ENCODE results near the gene EFL1. TPM values are rescaled to one million over a fixed set of nuclear protein-coding genes. Genes with fewer than 3 reads are reported as not detected.
"Not testable (repeated sequence)": the region's sequence is repeated elsewhere in the genome, so short reads cannot be mapped to it uniquely, and the experiment has no call there.

The EFL1 gene
- total RNA-seq, 1 donor from 2014 or later = 26.6 TPM

DNA sequence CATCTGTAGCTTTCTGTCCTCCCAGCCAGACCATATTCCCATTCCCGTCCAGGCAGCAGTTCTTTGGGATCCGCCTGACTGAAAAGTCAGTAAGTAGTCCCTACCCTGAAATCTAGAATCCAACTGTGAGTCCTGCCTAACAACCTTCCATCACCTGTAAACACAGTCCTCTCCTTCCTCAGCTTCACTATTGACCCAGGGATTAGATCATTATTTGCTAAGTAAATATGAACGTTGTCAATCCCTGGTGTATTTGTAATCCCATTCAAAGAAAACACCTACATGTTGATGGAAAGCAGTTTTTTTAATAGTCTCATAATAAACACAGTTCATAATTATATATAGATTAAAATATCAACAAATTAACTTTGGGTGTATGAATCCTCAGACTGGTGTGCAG is 816 bp upstream of the EFL1 start:
- Mint-ChIP-seq H3K27me3 (ENCODE audit: low read depth) (no peaks in the 10 kb centered on the region), H3K36me3 (ENCODE audit: low read depth) (peaks cover 18% of the 10 kb centered on the region), H3K9me3 (no peaks in the 10 kb centered on the region), H3K4me1 (ENCODE audit: low read depth) (peaks cover 21% of the 10 kb centered on the region), H3K27ac (no peak overlapping the region), H3K4me3 (ENCODE audit: low read depth) (peak overlapping the region; percentile 93)
- no peak for DNase-seq (ENCODE audit: low spot score)
- intact Hi-C loops (cut with micrococcal nuclease) = no loop called here

- intact Hi-C loops (cut with micrococcal nuclease); H3K9me3 Mint-ChIP-seq; H3K27me3 Mint-ChIP-seq (ENCODE audit: low read depth): not testable (repeated sequence)
- Mint-ChIP-seq H3K4me3 (ENCODE audit: low read depth) (peak overlapping the region; percentile 93), H3K4me1 (ENCODE audit: low read depth) (peaks cover 21% of the 10 kb centered on the region), H3K27ac (peak overlapping the region; percentile 92), H3K36me3 (ENCODE audit: low read depth) (peaks cover 30% of the 10 kb centered on the region)
- peak; percentile 22 for DNase-seq (ENCODE audit: low spot score)
Observed at GRCh38 chr15:82261566-82262421, 740 bp downstream of the EFL1 start.

- H3K27me3 Mint-ChIP-seq (ENCODE audit: low read depth); H3K4me3 Mint-ChIP-seq (ENCODE audit: low read depth); intact Hi-C loops (cut with micrococcal nuclease); H3K27ac Mint-ChIP-seq; DNase-seq (ENCODE audit: low spot score); H3K9me3 Mint-ChIP-seq: not testable (repeated sequence)
- H3K36me3 Mint-ChIP-seq (ENCODE audit: low read depth) = peaks cover 28% of the 10 kb centered on the region
- peaks cover 10% of the 10 kb centered on the region for H3K4me1 Mint-ChIP-seq (ENCODE audit: low read depth)
Observed at GRCh38 chr15:82248261-82248660, 14.3 kb downstream of the EFL1 start.

GRCh38 chr15:82245956-82246355 is 16.6 kb downstream of the EFL1 start:
- H3K27me3 Mint-ChIP-seq (ENCODE audit: low read depth); intact Hi-C loops (cut with micrococcal nuclease); DNase-seq (ENCODE audit: low spot score): not testable (repeated sequence)

GRCh38 chr15:82243644-82244043 is 18.9 kb downstream of the EFL1 start:
- intact Hi-C loops (cut with micrococcal nuclease); DNase-seq (ENCODE audit: low spot score); H3K27me3 Mint-ChIP-seq (ENCODE audit: low read depth); H3K27ac Mint-ChIP-seq; H3K4me3 Mint-ChIP-seq (ENCODE audit: low read depth); H3K9me3 Mint-ChIP-seq: not testable (repeated sequence)
- peaks cover 41% of the 10 kb centered on the region for H3K36me3 Mint-ChIP-seq (ENCODE audit: low read depth)
- peaks cover 15% of the 10 kb centered on the region for H3K4me1 Mint-ChIP-seq (ENCODE audit: low read depth)

More at GRCh38 chr15:82245956-82246355, 16.6 kb downstream of the EFL1 start:
- not testable (repeated sequence) for H3K4me3 Mint-ChIP-seq (ENCODE audit: low read depth); H3K27ac Mint-ChIP-seq; H3K9me3 Mint-ChIP-seq
- H3K4me1 Mint-ChIP-seq (ENCODE audit: low read depth) = peaks cover 15% of the 10 kb centered on the region
- peaks cover 27% of the 10 kb centered on the region for H3K36me3 Mint-ChIP-seq (ENCODE audit: low read depth)

GRCh38 chr15:82241836-82242499 is 20.6 kb downstream of the EFL1 start:
- H3K27me3 Mint-ChIP-seq (ENCODE audit: low read depth); intact Hi-C loops (cut with micrococcal nuclease); H3K27ac Mint-ChIP-seq; DNase-seq (ENCODE audit: low spot score); H3K4me3 Mint-ChIP-seq (ENCODE audit: low read depth); H3K9me3 Mint-ChIP-seq: not testable (repeated sequence)
- Mint-ChIP-seq H3K36me3 (ENCODE audit: low read depth) (peaks cover 44% of the 10 kb centered on the region), H3K4me1 (ENCODE audit: low read depth) (peaks cover 17% of the 10 kb centered on the region)

DNA sequence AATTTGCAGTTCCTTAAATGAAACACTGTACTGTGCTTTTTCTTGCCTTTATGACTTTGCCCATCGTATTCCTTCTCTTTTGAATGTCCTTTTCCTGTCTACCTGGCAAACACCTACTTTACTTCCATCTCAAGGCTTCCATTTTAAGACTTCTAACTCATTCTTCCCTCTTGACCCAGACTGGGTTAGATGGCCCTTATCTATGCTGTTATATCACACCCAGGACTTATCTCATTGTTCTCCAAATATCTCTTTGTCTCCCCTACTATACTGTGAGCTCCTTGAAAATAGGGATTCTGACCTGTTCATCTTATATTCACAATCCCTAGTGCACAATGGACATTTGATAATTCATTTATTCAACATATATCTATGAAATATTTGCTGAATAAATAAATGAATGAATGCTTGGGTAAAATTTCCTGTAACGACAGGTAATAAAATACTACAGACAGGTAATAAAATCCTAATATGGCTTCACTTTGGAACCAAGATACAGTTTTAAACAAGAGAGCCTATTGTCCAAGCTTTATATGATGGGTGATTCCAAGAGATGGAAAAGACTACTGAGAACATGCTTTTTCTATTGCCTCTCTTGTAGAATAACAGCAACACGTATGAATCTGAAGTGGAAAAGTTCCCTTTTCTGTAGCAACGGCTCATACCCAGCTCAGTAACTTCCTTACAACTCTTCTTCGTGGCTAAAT is 22.7 kb downstream of the EFL1 start:
- H3K27me3 Mint-ChIP-seq (ENCODE audit: low read depth) = no peaks in the 10 kb centered on the region
- intact Hi-C loops (cut with micrococcal nuclease) = no loop called here
- no peak overlapping the region for H3K4me3 Mint-ChIP-seq (ENCODE audit: low read depth)
- peaks cover 43% of the 10 kb centered on the region for H3K36me3 Mint-ChIP-seq (ENCODE audit: low read depth)
- peaks cover 8% of the 10 kb centered on the region for H3K4me1 Mint-ChIP-seq (ENCODE audit: low read depth)
- no peak for DNase-seq (ENCODE audit: low spot score)
- H3K27ac Mint-ChIP-seq = no peak overlapping the region
- H3K9me3 Mint-ChIP-seq = no peaks in the 10 kb centered on the region

DNA sequence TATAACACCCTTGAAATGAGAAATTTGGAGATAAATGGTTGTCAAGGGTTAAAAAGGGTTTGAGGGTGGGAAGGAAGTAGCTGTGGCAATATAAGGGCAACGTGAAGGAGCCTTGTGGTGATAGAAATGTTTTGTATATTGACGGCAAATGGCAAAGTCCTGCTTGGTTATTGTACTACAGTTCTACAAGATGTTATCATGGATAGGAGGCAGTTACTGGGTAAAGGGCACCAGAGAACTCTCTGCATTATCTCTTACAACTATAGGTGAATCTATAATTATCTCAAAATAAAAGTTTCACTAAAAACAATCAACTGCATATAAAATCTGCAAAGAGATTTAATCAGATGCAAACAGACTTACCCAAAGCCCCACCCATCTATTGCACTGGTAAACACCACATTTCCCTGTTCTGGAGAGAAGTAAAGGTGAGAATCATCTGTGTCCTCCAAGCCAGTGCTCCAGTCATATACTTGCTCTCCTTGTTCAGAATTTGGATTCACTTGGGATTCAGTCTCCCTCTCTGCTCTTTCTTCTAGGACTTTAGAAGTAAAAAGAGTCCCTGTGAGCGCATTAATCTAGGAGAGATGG is 24.5 kb downstream of the EFL1 start:
- intact Hi-C loops (cut with micrococcal nuclease); H3K27ac Mint-ChIP-seq; H3K4me1 Mint-ChIP-seq (ENCODE audit: low read depth); H3K27me3 Mint-ChIP-seq (ENCODE audit: low read depth); DNase-seq (ENCODE audit: low spot score); H3K4me3 Mint-ChIP-seq (ENCODE audit: low read depth); H3K9me3 Mint-ChIP-seq: not testable (repeated sequence)
- H3K36me3 Mint-ChIP-seq (ENCODE audit: low read depth) = peaks cover 42% of the 10 kb centered on the region

DNA sequence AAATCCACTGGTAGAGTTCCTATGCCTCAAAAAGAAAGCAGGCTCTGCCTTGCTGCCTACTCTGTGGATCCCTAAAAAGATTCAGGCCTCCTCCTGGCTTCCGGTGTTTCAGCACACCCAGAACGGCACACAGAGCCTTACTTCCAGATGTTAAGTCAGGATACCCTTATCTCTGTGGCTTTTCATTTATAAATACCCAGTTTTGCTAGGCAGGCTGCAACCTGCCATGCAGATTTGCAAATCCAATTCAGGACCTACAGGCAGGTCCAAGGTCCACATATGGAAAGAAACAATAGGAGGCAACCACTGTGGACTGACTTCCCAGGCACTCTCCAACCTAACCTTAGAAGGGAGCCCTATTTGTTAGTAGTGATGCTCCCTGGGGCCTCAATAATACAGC is 30.7 kb downstream of the EFL1 start:
- no peak for DNase-seq (ENCODE audit: low spot score)
- H3K27ac Mint-ChIP-seq = no peak overlapping the region
- H3K27me3 Mint-ChIP-seq (ENCODE audit: low read depth) = no peaks in the 10 kb centered on the region
- no peak overlapping the region for H3K4me3 Mint-ChIP-seq (ENCODE audit: low read depth)
- intact Hi-C loops (cut with micrococcal nuclease) = no loop called here
- no peaks in the 10 kb centered on the region for H3K9me3 Mint-ChIP-seq
- H3K36me3 Mint-ChIP-seq (ENCODE audit: low read depth) = peaks cover 41% of the 10 kb centered on the region
- H3K4me1 Mint-ChIP-seq (ENCODE audit: low read depth) = peaks cover 5% of the 10 kb centered on the region

- no peaks in the 10 kb centered on the region for H3K9me3 Mint-ChIP-seq
- peaks cover 5% of the 10 kb centered on the region for H3K4me1 Mint-ChIP-seq (ENCODE audit: low read depth)
- no peaks in the 10 kb centered on the region for H3K27me3 Mint-ChIP-seq (ENCODE audit: low read depth)
- peaks cover 42% of the 10 kb centered on the region for H3K36me3 Mint-ChIP-seq (ENCODE audit: low read depth)
- intact Hi-C loops (cut with micrococcal nuclease) = no loop called here
- no peak for DNase-seq (ENCODE audit: low spot score)
- no peak overlapping the region for H3K27ac Mint-ChIP-seq
- no peak overlapping the region for H3K4me3 Mint-ChIP-seq (ENCODE audit: low read depth)
Observed at GRCh38 chr15:82231233-82231632, 31.3 kb downstream of the EFL1 start.

GRCh38 chr15:82228750-82229149 is 33.8 kb downstream of the EFL1 start:
- H3K4me3 Mint-ChIP-seq (ENCODE audit: low read depth) = no peak overlapping the region
- H3K9me3 Mint-ChIP-seq = no peaks in the 10 kb centered on the region
- peaks cover 42% of the 10 kb centered on the region for H3K36me3 Mint-ChIP-seq (ENCODE audit: low read depth)
- no peak for DNase-seq (ENCODE audit: low spot score)
- no peak overlapping the region for H3K27ac Mint-ChIP-seq
- intact Hi-C loops (cut with micrococcal nuclease) = no loop called here
- H3K27me3 Mint-ChIP-seq (ENCODE audit: low read depth) = no peaks in the 10 kb centered on the region
- H3K4me1 Mint-ChIP-seq (ENCODE audit: low read depth) = peaks cover 5% of the 10 kb centered on the region

- H3K27ac Mint-ChIP-seq; intact Hi-C loops (cut with micrococcal nuclease): not testable (repeated sequence)
Observed at GRCh38 chr15:82221535-82221934, 41.0 kb downstream of the EFL1 start.

More at GRCh38 chr15:82221535-82221934, 41.0 kb downstream of the EFL1 start:
- H3K4me3 Mint-ChIP-seq (ENCODE audit: low read depth); H3K27me3 Mint-ChIP-seq (ENCODE audit: low read depth); H3K9me3 Mint-ChIP-seq; DNase-seq (ENCODE audit: low spot score); H3K4me1 Mint-ChIP-seq (ENCODE audit: low read depth): not testable (repeated sequence)
- H3K36me3 Mint-ChIP-seq (ENCODE audit: low read depth) = peaks cover 24% of the 10 kb centered on the region
